Activated naive CD4-positive, alpha-beta T cell treated with anti-CD3 and anti-CD28 coated beads, Interleukin-2, amount 50 U/mL, for 72 hours (primary cell): Measurements from ENCODE around the gene CDH18. TPM values are rescaled to one million over a fixed set of nuclear protein-coding genes. Genes with fewer than 3 reads are reported as not detected.
"Not testable (repeated sequence)": the region's sequence is repeated elsewhere in the genome, so short reads cannot be mapped to it uniquely, and the experiment has no call there.

Experiments
- ATAC-seq, 2 donors: fragments of 150-1000 bp; cut with Tn5 transposase; 2 replicates each; pipeline ENCODE4 v1.10.0; 2021; ENCODE audit warnings: mild to moderate bottlenecking in 2 of 2, moderate library complexity in 2 of 2
- DNase-seq, 2 donors: peaks; one replicate each; pipeline ENCODE4 v3.0.0; 2021 to 2022; ENCODE audit warnings: low spot score in 2 of 2
- H3K27ac Mint-ChIP-seq, 2 donors: one replicate each; pipeline ENCODE4 v1.8.0; 2022; ENCODE audit warnings: mild to moderate bottlenecking in 2 of 2, mixed read lengths in 2 of 2
- H3K36me3 Mint-ChIP-seq, 2 donors: one replicate each; pipeline ENCODE4 v1.8.0; 2022; ENCODE audit warnings: mixed read lengths in 2 of 2
- H3K9me3 Mint-ChIP-seq, 2 donors: one replicate each; pipeline ENCODE4 v1.8.0; 2022; ENCODE audit warnings: mixed read lengths in 2 of 2
- total RNA-seq, 2 donors: library from RNA; stranded (reverse); gene quantifications; one replicate each; pipeline ENCODE4 v1.2.3, GENCODE V29; 2022

The CDH18 gene
- total RNA-seq, 2 donors from 2014 or later, result not detected

- no peak for DNase-seq
- Mint-ChIP-seq H3K9me3 (peaks cover 13 to 16% of the 10 kb centered on the region in 2 donors), H3K27ac (no peak overlapping the region), H3K36me3 (no peaks in the 10 kb centered on the region)
- no peak for ATAC-seq
Measured at GRCh38 chr5:19806756-19807155, 181.2 kb downstream of the CDH18 start.

GRCh38 chr5:19802686-19803085, 185.3 kb downstream of the CDH18 start:
- DNase-seq, result no peak
- Mint-ChIP-seq H3K9me3 (peaks cover 3 to 7% of the 10 kb centered on the region in 2 donors), H3K27ac (no peak overlapping the region), H3K36me3 (no peaks in the 10 kb centered on the region)
- ATAC-seq, result no peak

GRCh38 chr5:19795218-19795617, 192.8 kb downstream of the CDH18 start:
- Mint-ChIP-seq H3K9me3 (peaks cover 6 to 27% of the 10 kb centered on the region in 2 donors), H3K36me3 (no peaks in the 10 kb centered on the region), H3K27ac (no peak overlapping the region)
- DNase-seq (no peak), ATAC-seq (no peak)

DNA sequence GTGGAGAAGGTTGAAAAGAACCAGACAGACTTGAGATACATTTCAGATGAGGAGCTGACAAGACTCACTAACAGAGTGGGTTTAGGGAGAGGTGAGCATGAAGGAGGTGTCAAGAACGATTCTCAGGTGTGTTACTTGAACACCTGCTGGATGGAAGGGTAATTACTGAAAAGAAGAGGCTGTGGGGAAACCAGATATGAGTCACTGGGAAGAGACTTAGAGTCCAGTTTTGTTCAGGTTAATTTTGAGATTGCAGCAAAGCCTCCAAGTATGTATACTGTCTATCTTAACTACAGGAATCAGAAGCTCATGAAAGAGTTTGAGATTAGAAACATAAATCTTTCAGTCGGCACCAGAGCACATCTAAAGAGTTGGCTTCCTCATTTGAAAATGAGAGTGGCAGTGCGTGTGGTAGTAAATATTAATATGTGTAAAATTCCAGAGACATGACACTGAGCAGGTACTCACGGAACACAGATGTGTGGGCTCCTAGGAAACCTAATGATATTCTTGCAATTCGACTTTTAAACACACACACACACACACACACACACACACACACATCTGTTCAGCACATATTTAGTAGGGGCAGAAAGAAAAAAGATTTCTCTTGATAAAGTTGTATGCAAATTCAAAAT, 197.1 kb downstream of the CDH18 start:
- DNase-seq (no peak), ATAC-seq (no peak)
- Mint-ChIP-seq H3K27ac (no peak overlapping the region), H3K36me3 (no peaks in the 10 kb centered on the region), H3K9me3 (peaks cover 15 to 20% of the 10 kb centered on the region in 2 donors)

- H3K27ac Mint-ChIP-seq, result no peak overlapping the region
- ATAC-seq (no peak), DNase-seq (no peak)
- no peaks in the 10 kb centered on the region for H3K36me3 Mint-ChIP-seq
- peaks cover 15 to 20% of the 10 kb centered on the region in 2 donors for H3K9me3 Mint-ChIP-seq
Measured at GRCh38 chr5:19782566-19782965, 205.4 kb downstream of the CDH18 start.

GRCh38 chr5:19777363-19777762, 210.6 kb downstream of the CDH18 start:
- H3K9me3 Mint-ChIP-seq, result peaks cover 17 to 24% of the 10 kb centered on the region in 2 donors
- H3K36me3 Mint-ChIP-seq, result peaks cover 0 to 7% of the 10 kb centered on the region in 2 donors
- no peak overlapping the region for H3K27ac Mint-ChIP-seq
- DNase-seq, result no peak
- no peak for ATAC-seq

- not testable (repeated sequence) for DNase-seq, ATAC-seq, H3K36me3 Mint-ChIP-seq, H3K27ac Mint-ChIP-seq
- H3K9me3 Mint-ChIP-seq, result peaks cover 16 to 28% of the 10 kb centered on the region in 2 donors
Measured at GRCh38 chr5:19776886-19777285, 211.1 kb downstream of the CDH18 start.

DNA sequence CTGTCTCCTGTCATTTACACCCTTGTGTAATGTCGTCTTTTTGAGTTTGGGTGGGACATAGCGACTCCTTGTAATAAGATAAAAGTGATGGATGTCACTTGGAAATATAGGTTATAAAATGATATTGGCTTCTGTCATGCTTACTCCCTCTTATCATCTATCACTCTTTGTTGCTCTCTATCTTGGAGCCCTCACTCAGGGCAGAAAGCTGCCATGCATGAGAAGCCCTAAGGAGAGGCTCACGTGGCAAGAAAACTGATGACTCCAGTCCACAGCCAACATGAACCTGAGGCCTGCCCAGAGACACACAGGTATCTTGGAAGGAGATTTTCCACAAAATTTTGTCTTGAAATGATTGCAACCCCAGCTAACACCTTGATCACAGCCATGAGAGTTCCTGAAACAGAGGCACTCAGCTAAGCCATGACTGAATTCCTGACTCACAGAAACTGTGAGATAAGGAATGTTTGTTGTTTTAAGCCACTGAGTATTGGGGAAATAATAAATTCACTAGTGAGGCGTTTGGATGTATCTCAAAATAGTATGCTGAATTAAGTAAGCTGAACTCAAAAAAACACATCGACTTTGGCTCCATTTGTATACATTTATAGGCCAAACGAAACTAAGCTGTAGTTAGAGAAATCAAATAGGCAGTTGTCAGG, 216.7 kb downstream of the CDH18 start:
- peaks cover 29 to 40% of the 10 kb centered on the region in 2 donors for H3K9me3 Mint-ChIP-seq
- H3K27ac Mint-ChIP-seq, result no peak overlapping the region
- H3K36me3 Mint-ChIP-seq, result peaks cover 0 to 11% of the 10 kb centered on the region in 2 donors
- DNase-seq, result no peak
- no peak for ATAC-seq

DNA sequence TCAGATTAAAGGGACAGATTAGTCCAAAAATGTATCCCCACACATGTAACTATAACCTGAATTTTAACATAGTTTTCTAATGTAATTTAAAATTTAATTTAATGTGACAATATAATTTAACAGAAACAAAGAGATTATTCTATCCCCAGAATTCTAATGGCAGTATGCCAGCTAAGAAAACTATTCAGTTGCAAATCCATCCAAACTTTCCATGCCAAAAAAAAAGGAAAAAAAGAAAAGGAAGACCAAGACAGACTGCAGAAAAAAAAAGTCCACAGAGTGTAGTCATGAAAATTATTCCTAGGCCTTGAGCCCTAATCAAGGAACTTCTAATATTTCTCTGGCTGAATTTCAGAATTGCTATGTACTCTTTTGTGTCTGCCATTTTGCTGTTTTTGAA, 217.6 kb downstream of the CDH18 start:
- Mint-ChIP-seq H3K36me3 (peaks cover 0 to 12% of the 10 kb centered on the region in 2 donors), H3K9me3 (peaks cover 24 to 36% of the 10 kb centered on the region in 2 donors), H3K27ac (no peak overlapping the region)
- ATAC-seq, result no peak
- no peak for DNase-seq

DNA sequence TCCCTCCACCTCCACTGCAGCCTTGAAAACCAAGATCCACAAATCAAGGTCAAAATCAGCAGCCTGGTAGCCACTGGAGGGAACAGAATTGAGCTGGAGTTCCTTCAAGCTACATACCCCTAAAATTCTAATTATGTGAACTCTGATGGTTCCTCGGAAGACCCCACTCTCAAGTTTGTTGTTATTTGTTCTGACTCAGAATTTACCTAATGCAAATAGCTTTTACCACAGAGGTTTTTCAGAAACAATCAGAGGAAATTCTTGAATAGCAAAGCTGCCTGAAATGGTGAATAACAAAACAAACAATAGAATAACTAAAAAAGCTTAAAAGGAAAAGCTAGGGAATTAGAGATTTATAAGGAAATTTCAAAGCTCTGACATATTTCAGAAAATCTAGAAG, 220.0 kb downstream of the CDH18 start:
- H3K9me3 Mint-ChIP-seq, result peaks cover 30 to 36% of the 10 kb centered on the region in 2 donors
- no peak overlapping the region for H3K27ac Mint-ChIP-seq
- peaks cover 0 to 4% of the 10 kb centered on the region in 2 donors for H3K36me3 Mint-ChIP-seq

DNA sequence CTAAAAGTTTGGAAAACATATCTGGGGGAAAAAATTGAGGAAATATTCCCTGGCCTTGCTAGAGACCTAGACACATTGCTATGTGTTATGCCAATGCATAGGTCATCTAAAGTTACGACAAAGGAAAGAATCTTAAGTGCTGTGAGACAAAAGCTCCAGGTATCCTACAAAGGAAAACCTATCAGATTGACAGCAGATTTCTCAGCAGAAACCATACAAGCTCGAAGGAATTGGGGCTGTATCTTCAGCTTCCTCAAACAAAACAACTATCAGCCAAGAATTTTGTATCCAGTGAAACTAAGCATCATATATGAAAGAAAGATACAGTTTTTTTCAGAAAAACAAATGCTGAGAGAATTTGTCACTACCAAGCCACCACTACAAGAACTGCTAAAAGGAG, 234.4 kb downstream of the CDH18 start:
- Mint-ChIP-seq H3K36me3 (peaks cover 0 to 6% of the 10 kb centered on the region in 2 donors), H3K27ac (no peak overlapping the region), H3K9me3 (peaks cover 17 to 18% of the 10 kb centered on the region in 2 donors)
- ATAC-seq (no peak), DNase-seq (no peak)

More for the DNA sequence above, 220.0 kb downstream of the CDH18 start:
- ATAC-seq (no peak), DNase-seq (no peak)

DNA sequence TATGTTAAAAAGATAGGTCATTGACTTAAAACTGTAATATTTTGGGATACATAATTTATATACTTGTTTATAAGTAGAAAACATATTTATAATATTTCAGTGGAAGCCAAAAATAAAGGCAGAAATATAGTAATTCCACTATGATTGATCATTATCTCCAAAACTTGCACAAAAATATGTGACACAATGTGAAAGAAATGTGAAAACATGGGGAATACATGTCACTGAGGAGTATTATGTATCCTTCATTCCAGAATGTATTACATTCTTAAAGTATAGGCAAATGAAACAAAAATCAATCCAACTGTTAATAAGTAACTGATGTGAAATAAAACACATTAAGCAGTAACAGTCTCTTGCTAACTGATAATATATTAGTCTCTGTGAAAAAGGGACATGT, 236.7 kb downstream of the CDH18 start:
- DNase-seq, result no peak
- ATAC-seq, result no peak
- Mint-ChIP-seq H3K9me3 (peaks cover 17 to 18% of the 10 kb centered on the region in 2 donors), H3K36me3 (no peaks in the 10 kb centered on the region), H3K27ac (no peak overlapping the region)

DNA sequence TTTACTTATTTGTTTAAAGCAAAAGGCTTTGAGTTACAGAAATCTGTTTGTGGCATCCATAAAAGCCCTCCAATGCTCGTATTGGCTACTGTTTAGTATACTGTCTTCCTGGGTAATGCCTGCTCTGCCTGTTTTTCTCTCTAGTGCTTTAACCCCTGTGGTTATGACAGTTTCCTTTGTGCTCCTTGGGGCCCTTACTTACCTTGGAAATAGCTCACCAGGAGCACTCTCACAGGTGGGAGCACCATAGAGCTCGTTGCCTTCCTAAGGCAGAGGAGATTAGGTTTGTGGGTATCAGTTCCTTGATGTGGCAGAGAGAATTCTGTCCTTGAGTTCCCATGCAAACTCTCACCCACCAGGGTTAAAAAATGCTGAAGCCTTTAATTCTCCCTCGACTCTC, 242.8 kb downstream of the CDH18 start:
- ATAC-seq (no peak), DNase-seq (no peak)
- Mint-ChIP-seq H3K36me3 (peaks cover 0 to 6% of the 10 kb centered on the region in 2 donors), H3K9me3 (peaks cover 11 to 16% of the 10 kb centered on the region in 2 donors), H3K27ac (no peak overlapping the region)

GRCh38 chr5:19739671-19740070, 248.3 kb downstream of the CDH18 start:
- Mint-ChIP-seq H3K9me3 (peaks cover 5 to 10% of the 10 kb centered on the region in 2 donors), H3K36me3 (no peaks in the 10 kb centered on the region), H3K27ac (no peak overlapping the region)
- ATAC-seq (no peak), DNase-seq (no peak)

- ATAC-seq, result no peak
- H3K36me3 Mint-ChIP-seq, result no peaks in the 10 kb centered on the region
- H3K27ac Mint-ChIP-seq, result no peak overlapping the region
- peaks cover 14 to 17% of the 10 kb centered on the region in 2 donors for H3K9me3 Mint-ChIP-seq
- no peak for DNase-seq
Measured at GRCh38 chr5:19734776-19735175, 253.2 kb downstream of the CDH18 start.

DNA sequence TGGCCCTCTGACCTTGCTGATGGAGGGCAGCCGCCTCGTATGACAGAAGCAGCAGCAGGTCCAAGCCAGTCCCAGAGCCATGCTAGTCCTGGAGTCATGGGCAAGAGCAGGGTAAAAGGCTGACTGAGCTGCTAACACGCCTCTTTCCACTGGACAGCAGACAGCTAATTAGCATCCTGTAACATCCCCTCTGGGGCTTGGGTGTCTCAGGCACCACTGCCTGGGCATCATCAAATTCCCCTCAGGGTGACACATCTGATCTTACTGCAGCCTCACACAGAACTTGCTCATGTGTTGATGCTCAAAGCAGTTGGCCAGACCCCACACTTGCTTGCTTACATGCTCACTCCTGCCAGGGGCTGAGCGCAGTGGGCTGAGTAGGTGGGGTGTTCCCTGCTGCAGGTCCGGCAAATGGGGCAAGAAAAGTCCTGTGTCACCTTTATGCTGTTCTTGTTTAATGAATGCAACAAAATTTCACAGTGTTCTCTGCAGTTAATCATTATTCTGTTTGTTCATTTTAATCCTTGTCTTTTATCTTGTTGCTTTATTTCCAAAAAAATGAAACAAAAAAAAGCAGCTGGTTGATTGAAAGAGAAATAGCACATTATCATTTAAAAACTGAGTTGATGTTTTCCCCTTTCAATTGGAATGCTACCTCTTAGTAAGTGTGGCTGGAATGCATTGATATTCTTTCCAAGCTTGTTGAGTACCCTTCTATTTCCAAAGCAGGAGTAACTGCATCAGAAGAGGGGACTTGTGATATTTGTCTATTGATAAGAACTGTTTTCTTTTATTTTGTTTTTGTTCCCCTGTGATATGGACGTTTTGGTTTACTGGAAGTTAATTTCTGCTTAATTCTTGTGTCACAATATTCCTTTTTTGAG, 254.1 kb downstream of the CDH18 start:
- DNase-seq, result no peak
- Mint-ChIP-seq H3K27ac (no peak overlapping the region), H3K9me3 (peaks cover 16 to 22% of the 10 kb centered on the region in 2 donors), H3K36me3 (no peaks in the 10 kb centered on the region)
- ATAC-seq, result no peak

DNA sequence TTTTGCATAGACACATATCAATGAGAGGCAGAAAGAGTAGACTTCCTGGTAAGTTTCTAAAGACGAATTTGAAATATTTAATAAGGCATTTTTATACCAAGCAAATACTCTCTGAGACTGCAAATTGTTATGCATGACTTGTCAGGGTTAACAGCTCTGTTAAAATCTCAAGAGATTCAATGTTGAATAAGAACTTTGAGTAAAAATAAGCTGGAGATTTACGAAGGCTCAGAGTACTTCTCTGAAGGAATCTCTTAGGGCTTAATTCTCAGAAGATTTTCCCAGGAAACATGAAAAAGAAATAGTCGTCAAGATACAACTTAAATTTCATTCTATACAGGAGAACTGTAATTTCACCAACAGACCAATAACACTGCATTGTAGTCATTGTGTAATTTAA, 259.4 kb downstream of the CDH18 start:
- no peak overlapping the region for H3K27ac Mint-ChIP-seq
- no peaks in the 10 kb centered on the region for H3K36me3 Mint-ChIP-seq
- ATAC-seq (no peak), DNase-seq (no peak)
- peaks cover 16 to 21% of the 10 kb centered on the region in 2 donors for H3K9me3 Mint-ChIP-seq
